Panc1 (cell line): Measurements from ENCODE around the gene C15orf62. TPM values are rescaled to one million over a fixed set of nuclear protein-coding genes. Genes with fewer than 3 reads are reported as not detected.

Experiments
- ATAC-seq: fragments of 200-7000 bp; cut with Tn5 transposase; 2 replicates; pipeline ENCODE4 v1.9.1; 2020; ENCODE audit warnings: mild to moderate bottlenecking, moderate library complexity
- Bru-seq: library from RNA; stranded (reverse); fragments of 400-500 nt; gene quantifications from one replicate; lab custom pipeline; 2021; lab: Mats Ljungman, UMichigan
- BruChase-seq, 2 experiments: library from RNA; stranded (reverse); fragments of 400-500 nt; gene quantifications; one replicate each; lab custom pipeline; 2021; lab: Mats Ljungman, UMichigan
- BruUV-seq: library from RNA; stranded (reverse); fragments of 400-500 nt; replicated peaks from 2 replicates; lab custom pipeline; 2021; lab: Mats Ljungman, UMichigan
- CTCF ChIA-PET: fragments of 300-600 bp; sonication (Branson Sonifier 250); formaldehyde crosslinking; loops from one replicate; lab custom pipeline; 2022; ENCODE audit warnings: antibody characterized with exemption; lab: Charles Lee
- POLR2A ChIA-PET: fragments of 300-600 bp; sonication (Branson Sonifier 250); formaldehyde crosslinking; loops from one replicate; lab custom pipeline; 2022; ENCODE audit warnings: antibody characterized with exemption; lab: Charles Lee
- DNase-seq: peaks from one replicate; pipeline ENCODE4 v3.0.0-alpha.2; 2010; ENCODE audit warnings: low read depth, low spot score
- H3K27ac ChIP-seq: 2 replicates; pipeline ENCODE4 v1.5.1; 2011; ENCODE audit warnings: mild to moderate bottlenecking, low read length, inconsistent platforms
- H3K27me3 ChIP-seq: fragments of 200-500 bp; sonication (Bioruptor generic); 2 replicates; pipeline ENCODE4 v1.6.0; 2014; ENCODE audit warnings: low read length, inconsistent platforms; ENCODE audit not compliant: control insufficient read depth, insufficient read depth
- H3K36me3 ChIP-seq: fragments of 200-500 bp; sonication (Bioruptor generic); 2 replicates; pipeline ENCODE4 v1.5.1; 2014; ENCODE audit warnings: inconsistent platforms, mild to moderate bottlenecking, low read length, moderate library complexity; ENCODE audit not compliant: control insufficient read depth, insufficient read depth
- H3K4me1 ChIP-seq: 2 replicates; pipeline ENCODE4 v1.5.1; 2011; ENCODE audit warnings: inconsistent platforms, mild to moderate bottlenecking, low read length, moderate library complexity; ENCODE audit not compliant: control insufficient read depth, insufficient read depth
- H3K4me3 ChIP-seq, 2 experiments: 2 replicates each; pipeline ENCODE4 v1.5.1; 2011 to 2012; ENCODE audit warnings: low read depth in 2 of 2, low read length in 2 of 2, mild to moderate bottlenecking in 2 of 2, inconsistent platforms in 1 of 2, moderate library complexity in 1 of 2
- H3K9me3 ChIP-seq: fragments of 200-500 bp; sonication (Bioruptor generic); 2 replicates; pipeline ENCODE4 v1.5.1; 2014; ENCODE audit warnings: low read depth, mild to moderate bottlenecking, inconsistent platforms, low read length, moderate library complexity; ENCODE audit not compliant: control insufficient read depth, insufficient read depth
- POLR2AphosphoS5 ChIP-seq: IDR thresholded peaks from 2 replicates; pipeline ENCODE4 v1.6.1; 2012; ENCODE audit warnings: mild to moderate bottlenecking, low read depth, low read length, moderate library complexity
- SIN3A ChIP-seq: IDR thresholded peaks from 2 replicates; pipeline ENCODE4 v1.6.1; 2012; ENCODE audit warnings: low read depth, mild to moderate bottlenecking, low read length, moderate library complexity, borderline replicate concordance; ENCODE audit not compliant: insufficient read depth
- TCF7L2 ChIP-seq: IDR thresholded peaks from 2 replicates; pipeline ENCODE4 v1.6.1; 2011; ENCODE audit warnings: mild to moderate bottlenecking, low read depth, low read length, inconsistent platforms
- in situ Hi-C: cut with HindIII; loops from 2 replicates; pipeline ENCODE4 v1.10.0; 2016; ENCODE audit warnings: low sequenced_read_pairs, low pct_unique_long_range_greater_than_20kb
- intact Hi-C: fragments of 100-400 bp; cut with micrococcal nuclease; formaldehyde crosslinking; loops from one replicate; pipeline ENCODE4 v1.10.0; 2022; ENCODE audit not compliant: unreplicated experiment
- long read RNA-seq: library from polyadenylated mRNA; unstranded; transcript quantifications from one replicate; pipeline ENCODE4 v2.0.0, GENCODE V29; 2021; ENCODE audit not compliant: unreplicated experiment
- polyA plus RNA-seq: library from polyadenylated mRNA; unstranded; fragments of >200 nt; gene quantifications from one replicate; pipeline ENCODE4 v1.2.1, GENCODE V29; 2012; ENCODE audit warnings: missing spikeins; ENCODE audit not compliant: insufficient read length
- total RNA-seq: library from RNA; stranded (reverse); gene quantifications from one replicate; pipeline ENCODE4 v1.2.1, GENCODE V29; 2021; ENCODE audit not compliant: unreplicated experiment
- TF ChIP-seq, protein P1 (sequence below), 2 experiments: IDR thresholded peaks; 2 replicates each; pipeline ENCODE4 v1.6.1; 2011 to 2012; ENCODE audit warnings: low read depth in 2 of 2, control low read depth in 1 of 2, low read length in 1 of 2, mild to moderate bottlenecking in 1 of 2, moderate library complexity in 1 of 2; ENCODE audit not compliant: insufficient read depth in 1 of 2
- TF ChIP-seq, protein P2 (sequence below): fragments of 450-650 bp; IDR thresholded peaks from 2 replicates; pipeline ENCODE4 v1.5.1; 2017; ENCODE audit warnings: mild to moderate bottlenecking

C15orf62 gene
- total RNA-seq (0.33 TPM), Bru-seq, nascent RNA (percentile 17 among the genes with signal in this experiment), BruChase-seq, experiment 1, labeled RNA remaining after a 2-hour chase (percentile 31 among the genes with signal in this experiment), BruChase-seq, experiment 2, labeled RNA remaining after a 6-hour chase (percentile 43 among the genes with signal in this experiment)
- 0.78 TPM for polyA plus RNA-seq
- long read RNA-seq, partial matches to known transcripts: 0 of 1 reads
- long read RNA-seq, other reads (novel, unspliced or antisense): 0 of 1 reads

DNA sequence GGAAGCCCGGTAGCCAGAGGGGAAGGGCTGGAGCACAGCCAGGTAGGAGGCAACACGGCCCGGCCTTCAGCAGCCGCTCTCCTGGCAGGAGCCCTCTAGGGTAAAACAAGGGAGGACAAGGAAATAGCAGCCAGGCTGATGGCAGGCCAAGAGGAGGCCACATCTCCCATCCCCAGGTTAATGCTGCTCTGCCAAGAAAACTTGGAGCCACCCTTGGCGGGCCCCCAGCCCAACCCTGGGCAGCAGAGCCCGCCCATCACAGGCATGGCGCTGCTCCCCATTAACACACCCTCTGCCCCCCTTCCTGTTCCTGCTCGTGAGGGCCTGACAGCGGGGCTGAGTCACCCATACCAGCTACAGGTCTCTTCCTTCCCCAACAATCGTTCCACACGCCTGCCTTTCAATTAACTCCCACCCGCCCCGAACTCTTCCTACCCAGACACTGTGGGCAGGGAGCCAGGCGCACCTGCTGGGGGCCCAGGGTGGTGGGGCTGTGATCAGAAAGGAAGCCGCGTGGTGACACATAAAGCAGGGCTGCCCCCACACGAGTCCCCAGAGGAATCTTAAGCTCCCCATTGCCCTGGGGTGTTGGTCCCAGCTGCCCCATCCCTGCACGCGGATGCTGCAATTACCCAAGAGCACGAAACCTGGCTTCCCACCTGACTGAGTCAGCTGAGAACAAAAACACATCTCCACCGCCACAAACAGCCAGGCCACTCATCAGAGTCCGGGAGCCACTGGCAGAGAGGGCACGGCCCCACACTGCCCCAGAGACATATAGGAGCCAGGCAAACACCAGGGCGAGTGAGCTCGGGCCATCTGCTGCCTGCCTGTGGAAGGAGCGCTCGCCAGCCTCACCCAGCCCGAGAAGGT lies at the start of gene C15orf62:
C15orf62 (plus strand) TSS at position 707 of the 873 bp plus-strand sequence. CDS start 516 bp downstream, outside the sequence.
- H3K4me3 ChIP-seq: no peak within 1 kb of the TSS
- intact Hi-C loops: no loop called here
- H3K27me3 ChIP-seq: no peaks in the 10 kb centered on the region
- TF ChIP-seq, protein P1, sequence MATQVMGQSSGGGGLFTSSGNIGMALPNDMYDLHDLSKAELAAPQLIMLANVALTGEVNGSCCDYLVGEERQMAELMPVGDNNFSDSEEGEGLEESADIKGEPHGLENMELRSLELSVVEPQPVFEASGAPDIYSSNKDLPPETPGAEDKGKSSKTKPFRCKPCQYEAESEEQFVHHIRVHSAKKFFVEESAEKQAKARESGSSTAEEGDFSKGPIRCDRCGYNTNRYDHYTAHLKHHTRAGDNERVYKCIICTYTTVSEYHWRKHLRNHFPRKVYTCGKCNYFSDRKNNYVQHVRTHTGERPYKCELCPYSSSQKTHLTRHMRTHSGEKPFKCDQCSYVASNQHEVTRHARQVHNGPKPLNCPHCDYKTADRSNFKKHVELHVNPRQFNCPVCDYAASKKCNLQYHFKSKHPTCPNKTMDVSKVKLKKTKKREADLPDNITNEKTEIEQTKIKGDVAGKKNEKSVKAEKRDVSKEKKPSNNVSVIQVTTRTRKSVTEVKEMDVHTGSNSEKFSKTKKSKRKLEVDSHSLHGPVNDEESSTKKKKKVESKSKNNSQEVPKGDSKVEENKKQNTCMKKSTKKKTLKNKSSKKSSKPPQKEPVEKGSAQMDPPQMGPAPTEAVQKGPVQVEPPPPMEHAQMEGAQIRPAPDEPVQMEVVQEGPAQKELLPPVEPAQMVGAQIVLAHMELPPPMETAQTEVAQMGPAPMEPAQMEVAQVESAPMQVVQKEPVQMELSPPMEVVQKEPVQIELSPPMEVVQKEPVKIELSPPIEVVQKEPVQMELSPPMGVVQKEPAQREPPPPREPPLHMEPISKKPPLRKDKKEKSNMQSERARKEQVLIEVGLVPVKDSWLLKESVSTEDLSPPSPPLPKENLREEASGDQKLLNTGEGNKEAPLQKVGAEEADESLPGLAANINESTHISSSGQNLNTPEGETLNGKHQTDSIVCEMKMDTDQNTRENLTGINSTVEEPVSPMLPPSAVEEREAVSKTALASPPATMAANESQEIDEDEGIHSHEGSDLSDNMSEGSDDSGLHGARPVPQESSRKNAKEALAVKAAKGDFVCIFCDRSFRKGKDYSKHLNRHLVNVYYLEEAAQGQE (IDR thresholded peaks at IDR 0.05; ENCODE audit: insufficient read depth in 1 of 2, low read depth in 2 of 2, low read length in 1 of 2): no peak
- no peak for TF ChIP-seq POLR2AphosphoS5
- TF ChIP-seq, protein P2, sequence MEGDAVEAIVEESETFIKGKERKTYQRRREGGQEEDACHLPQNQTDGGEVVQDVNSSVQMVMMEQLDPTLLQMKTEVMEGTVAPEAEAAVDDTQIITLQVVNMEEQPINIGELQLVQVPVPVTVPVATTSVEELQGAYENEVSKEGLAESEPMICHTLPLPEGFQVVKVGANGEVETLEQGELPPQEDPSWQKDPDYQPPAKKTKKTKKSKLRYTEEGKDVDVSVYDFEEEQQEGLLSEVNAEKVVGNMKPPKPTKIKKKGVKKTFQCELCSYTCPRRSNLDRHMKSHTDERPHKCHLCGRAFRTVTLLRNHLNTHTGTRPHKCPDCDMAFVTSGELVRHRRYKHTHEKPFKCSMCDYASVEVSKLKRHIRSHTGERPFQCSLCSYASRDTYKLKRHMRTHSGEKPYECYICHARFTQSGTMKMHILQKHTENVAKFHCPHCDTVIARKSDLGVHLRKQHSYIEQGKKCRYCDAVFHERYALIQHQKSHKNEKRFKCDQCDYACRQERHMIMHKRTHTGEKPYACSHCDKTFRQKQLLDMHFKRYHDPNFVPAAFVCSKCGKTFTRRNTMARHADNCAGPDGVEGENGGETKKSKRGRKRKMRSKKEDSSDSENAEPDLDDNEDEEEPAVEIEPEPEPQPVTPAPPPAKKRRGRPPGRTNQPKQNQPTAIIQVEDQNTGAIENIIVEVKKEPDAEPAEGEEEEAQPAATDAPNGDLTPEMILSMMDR: no peak
- no peak for TF ChIP-seq TCF7L2
- no peak for TF ChIP-seq SIN3A
- no peaks in the 10 kb centered on the region for H3K9me3 ChIP-seq
- ChIA-PET CTCF (interaction anchor here (0.5 to 0.7 kb wide), 2 partner anchors 35 to 297 kb away, joined by 4 read pairs; no protein-coding TSS in a partner anchor), POLR2A (no interaction called here)
- H3K27ac ChIP-seq: no peak within 1 kb of the TSS
- no peaks in the 10 kb centered on the region for H3K36me3 ChIP-seq
- BruUV-seq: no TSS peak
- ATAC-seq (no peak), DNase-seq (no peak)
- in situ Hi-C loops: no loop called here
- peaks cover 40% of the 10 kb centered on the region for H3K4me1 ChIP-seq

GRCh38 chr15:40721701-40722100 lies 48.1 kb upstream of the C15orf62 start:
- Histone ChIP-seq H3K27ac (no peak overlapping the region), H3K36me3 (no peaks in the 10 kb centered on the region), H3K4me1 (no peaks in the 10 kb centered on the region), H3K27me3 (no peaks in the 10 kb centered on the region), H3K4me3 (no peak overlapping the region), H3K9me3 (no peaks in the 10 kb centered on the region)
- ChIA-PET CTCF (no interaction called here), POLR2A (no interaction called here)
- no peak for DNase-seq
- intact Hi-C loops: no loop called here
- in situ Hi-C loops: no loop called here
- no TSS peak for BruUV-seq
- ATAC-seq: no peak
- no peak for TF ChIP-seq TCF7L2
- TF ChIP-seq, protein P2: no peak
- TF ChIP-seq POLR2AphosphoS5: no peak
